Measurements from ENCODE around the gene MRTFA. TPM values are rescaled to one million over a fixed set of nuclear protein-coding genes. Genes with fewer than 3 reads are reported as not detected.
"Not testable (repeated sequence)": the region's sequence is repeated elsewhere in the genome, so short reads cannot be mapped to it uniquely, and the experiment has no call there.

Gene MRTFA
- total RNA-seq, 2 experiments from 2014 or later, result 47.7 to 66.9 TPM

GRCh38 chr22:40678493-40679248 is 42.2 kb upstream of the MRTFA start:
- Histone ChIP-seq H3K4me3 (ENCODE audit: low read depth, low read length, poor library complexity, severe bottlenecking) (no peak overlapping the region), H3K4me1 (ENCODE audit: insufficient read depth, low read length, poor library complexity, severe bottlenecking) (peaks cover 13% of the 10 kb centered on the region), H3K9me3 (ENCODE audit: low read length) (no peaks in the 10 kb centered on the region), H3K4me2 (ENCODE audit: low read length) (no peak overlapping the region), H3K27ac (ENCODE audit: low read depth, low read length, poor library complexity, severe bottlenecking) (no peak overlapping the region), H3K9me2 (ENCODE audit: insufficient read depth, low read length) (no peaks in the 10 kb centered on the region), H3K36me3 (ENCODE audit: insufficient read depth, low read length) (no peaks in the 10 kb centered on the region), H4K20me1 (ENCODE audit: insufficient read depth, low read length) (no peaks in the 10 kb centered on the region), H2AFZ (ENCODE audit: low read length) (no peak overlapping the region), H3K79me2 (ENCODE audit: insufficient read depth, low read depth, low read length) (no peaks in the 10 kb centered on the region)
- CTCF ChIA-PET (ENCODE audit: unreplicated experiment), result no interaction called here
- BruUV-seq (replicated peaks), result no TSS peak
- POLR2A ChIA-PET, result interaction anchor here (0.5 kb wide), 1 partner anchor 190 kb away, joined by 3 read pairs; no protein-coding TSS in a partner anchor
- intact Hi-C loops (cut with micrococcal nuclease; ENCODE audit: unreplicated experiment), result no loop called here
- no peak for TF ChIP-seq CTCF (conservative IDR thresholded peaks at IDR 0.05; ENCODE audit: low read length)
- TF ChIP-seq EZH2phosphoT487 (IDR thresholded peaks at IDR 0.05; ENCODE audit: borderline replicate concordance, low read depth, low read length), result no peak
- no peak for DNase-seq (ENCODE audit: low spot score)

GRCh38 chr22:40676644-40677043 is 40.1 kb upstream of the MRTFA start:
- Histone ChIP-seq H3K4me3 (ENCODE audit: low read depth, low read length, poor library complexity, severe bottlenecking) (no peak overlapping the region), H3K9me3 (ENCODE audit: low read length) (no peaks in the 10 kb centered on the region), H3K79me2 (ENCODE audit: insufficient read depth, low read depth, low read length) (no peaks in the 10 kb centered on the region), H3K36me3 (ENCODE audit: insufficient read depth, low read length) (no peaks in the 10 kb centered on the region), H3K9me2 (ENCODE audit: insufficient read depth, low read length) (no peaks in the 10 kb centered on the region), H3K4me1 (ENCODE audit: insufficient read depth, low read length, poor library complexity, severe bottlenecking) (no peaks in the 10 kb centered on the region), H3K27ac (ENCODE audit: low read depth, low read length, poor library complexity, severe bottlenecking) (no peak overlapping the region), H3K4me2 (ENCODE audit: low read length) (no peak overlapping the region), H4K20me1 (ENCODE audit: insufficient read depth, low read length) (no peaks in the 10 kb centered on the region), H2AFZ (ENCODE audit: low read length) (no peak overlapping the region)
- TF ChIP-seq CTCF (conservative IDR thresholded peaks at IDR 0.05; ENCODE audit: low read length), result no peak
- no peak for TF ChIP-seq EZH2phosphoT487 (IDR thresholded peaks at IDR 0.05; ENCODE audit: borderline replicate concordance, low read depth, low read length)
- BruUV-seq (replicated peaks), result no TSS peak
- ChIA-PET CTCF (ENCODE audit: unreplicated experiment) (no interaction called here), POLR2A (interaction anchor here (0.6 to 0.7 kb wide), 3 partner anchors 24 to 81 kb away, joined by 3 to 4 read pairs (median 3); no protein-coding TSS in a partner anchor)
- no peak for DNase-seq (ENCODE audit: low spot score)
- intact Hi-C loops (cut with micrococcal nuclease; ENCODE audit: unreplicated experiment), result no loop called here

- H3K4me1 ChIP-seq (ENCODE audit: insufficient read depth, low read length, poor library complexity, severe bottlenecking); H3K9me2 ChIP-seq (ENCODE audit: insufficient read depth, low read length); H3K36me3 ChIP-seq (ENCODE audit: insufficient read depth, low read length); intact Hi-C loops (cut with micrococcal nuclease; ENCODE audit: unreplicated experiment); H3K27ac ChIP-seq (ENCODE audit: low read depth, low read length, poor library complexity, severe bottlenecking); CTCF ChIA-PET (ENCODE audit: unreplicated experiment); BruUV-seq (replicated peaks); H2AFZ ChIP-seq (ENCODE audit: low read length); H3K79me2 ChIP-seq (ENCODE audit: insufficient read depth, low read depth, low read length); H4K20me1 ChIP-seq (ENCODE audit: insufficient read depth, low read length); H3K4me3 ChIP-seq (ENCODE audit: low read depth, low read length, poor library complexity, severe bottlenecking); DNase-seq (ENCODE audit: low spot score); H3K4me2 ChIP-seq (ENCODE audit: low read length); H3K9me3 ChIP-seq (ENCODE audit: low read length): not testable (repeated sequence)
- POLR2A ChIA-PET, result interaction anchor here (0.6 kb wide), 1 partner anchor 66 kb away, joined by 3 read pairs; no protein-coding TSS in a partner anchor
Measured at GRCh38 chr22:40676166-40676565, 39.6 kb upstream of the MRTFA start.
